ENCODE measurements around the gene ZBTB18. TPM values are rescaled to one million over a fixed set of nuclear protein-coding genes. Genes with fewer than 3 reads are reported as not detected.

Gene ZBTB18
- total RNA-seq, 4 donors from 2014 or later = 6.9 to 10.3 (median 8.9) TPM

DNA sequence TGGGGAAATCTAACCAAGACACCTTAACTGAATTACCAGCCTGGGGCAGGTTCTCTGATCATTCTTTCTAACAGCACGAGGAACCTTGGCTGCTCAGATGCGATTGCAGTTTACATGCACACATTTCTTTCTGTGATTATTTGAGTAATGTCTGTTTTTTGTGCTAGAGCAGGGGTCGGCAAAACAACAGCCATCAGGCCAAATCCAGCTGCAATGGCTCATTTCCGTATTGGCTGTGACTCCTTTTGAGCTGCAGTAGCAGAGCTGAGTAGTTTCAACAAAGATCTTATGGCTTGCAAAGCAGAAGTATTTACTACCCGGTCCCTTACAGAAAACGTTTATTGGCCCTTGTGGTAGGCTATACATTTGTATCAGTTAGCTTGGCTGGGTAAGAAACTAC is 37.1 kb downstream of the ZBTB18 start:
- Histone ChIP-seq H3K4me3 (no peak overlapping the region), H3K4me1 (no peaks in the 10 kb centered on the region), H3K9me3 (peaks cover 0 to 16% (median 0%) of the 10 kb centered on the region in 4 donors), H3K36me3 (no peaks in the 10 kb centered on the region), H3K27ac (no peak overlapping the region), H3K27me3 (peaks cover 0 to 19% of the 10 kb centered on the region in 2 donors)
- TF ChIP-seq CTCF (IDR thresholded peaks at IDR 0.05) = no peak
- no peak for TF ChIP-seq POLR2A (IDR thresholded peaks at IDR 0.05)
- TF ChIP-seq EP300 (IDR thresholded peaks at IDR 0.05) = no peak
- 66 to 79% methylated on average over 6 of the region's 6 CpGs for WGBS, 2 donors
- no peak for DNase-seq (ENCODE audit: low spot score in 2 of 2)

GRCh38 chr1:244089561-244089960 is 38.5 kb downstream of the ZBTB18 start:
- Histone ChIP-seq H3K36me3 (no peaks in the 10 kb centered on the region), H3K27me3 (peaks cover 0 to 16% of the 10 kb centered on the region in 2 donors), H3K4me3 (no peak overlapping the region), H3K27ac (no peak overlapping the region), H3K9me3 (peaks cover 0 to 16% (median 0%) of the 10 kb centered on the region in 4 donors), H3K4me1 (no peaks in the 10 kb centered on the region)
- TF ChIP-seq POLR2A (IDR thresholded peaks at IDR 0.05) = no peak
- DNase-seq (ENCODE audit: low spot score in 2 of 2) = no peak
- WGBS, 2 donors = 62 to 64% methylated on average over 8 of the region's 8 CpGs

DNA sequence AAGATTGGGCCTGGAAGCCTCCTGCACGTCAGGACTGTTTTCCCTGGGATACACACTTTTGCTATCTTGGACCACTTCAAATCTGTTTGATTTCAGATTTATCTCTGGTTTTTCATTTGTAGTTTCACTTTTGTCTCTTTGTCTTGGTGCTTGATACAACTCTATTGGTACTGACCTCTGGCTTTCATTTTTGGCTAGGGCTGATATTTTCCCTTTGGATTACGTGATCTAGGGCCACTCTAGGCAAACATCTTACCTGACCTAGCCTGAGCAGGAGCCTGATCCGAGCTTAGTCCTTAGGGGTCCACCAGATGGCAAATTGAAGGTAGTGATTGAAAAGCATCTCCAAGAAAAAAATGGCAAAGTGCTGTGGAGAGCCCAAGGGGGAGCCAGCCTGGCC is 39.6 kb downstream of the ZBTB18 start:
- H3K9me3 ChIP-seq = peaks cover 0 to 13% (median 0%) of the 10 kb centered on the region in 4 donors
- no peak for DNase-seq (ENCODE audit: low spot score in 2 of 2)
- H3K27ac ChIP-seq = no peak overlapping the region
- no peaks in the 10 kb centered on the region for H3K36me3 ChIP-seq
- 78 to 85% methylated on average over 3 of the region's 3 CpGs for WGBS, 2 donors
- H3K27me3 ChIP-seq = peaks cover 0 to 16% of the 10 kb centered on the region in 2 donors
- no peaks in the 10 kb centered on the region for H3K4me1 ChIP-seq
- TF ChIP-seq EP300 (IDR thresholded peaks at IDR 0.05) (no peak), CTCF (IDR thresholded peaks at IDR 0.05) (no peak), POLR2A (IDR thresholded peaks at IDR 0.05) (no peak)
- H3K4me3 ChIP-seq = no peak overlapping the region

- Histone ChIP-seq H3K9me3 (no peaks in the 10 kb centered on the region), H3K4me1 (no peaks in the 10 kb centered on the region), H3K36me3 (no peaks in the 10 kb centered on the region), H3K27ac (no peak overlapping the region), H3K27me3 (peaks cover 0 to 16% of the 10 kb centered on the region in 2 donors), H3K4me3 (no peak overlapping the region)
- DNase-seq (ENCODE audit: low spot score in 2 of 2) = no peak
- 61 to 72% methylated on average over 6 of the region's 6 CpGs for WGBS, 2 donors
- TF ChIP-seq EP300 (IDR thresholded peaks at IDR 0.05) = no peak
- no peak for TF ChIP-seq POLR2A (IDR thresholded peaks at IDR 0.05)
- no peak for TF ChIP-seq CTCF (IDR thresholded peaks at IDR 0.05)
Observed at GRCh38 chr1:244092293-244092963, 41.3 kb downstream of the ZBTB18 start.

- Histone ChIP-seq H3K27me3 (peaks cover 0 to 17% of the 10 kb centered on the region in 2 donors), H3K9me3 (no peaks in the 10 kb centered on the region), H3K4me1 (no peaks in the 10 kb centered on the region), H3K4me3 (no peak overlapping the region), H3K27ac (no peak overlapping the region), H3K36me3 (no peaks in the 10 kb centered on the region)
- WGBS, 2 donors = 62 to 65% methylated on average over 11 of the region's 11 CpGs
- DNase-seq (ENCODE audit: low spot score in 2 of 2) = no peak
- TF ChIP-seq EP300 (IDR thresholded peaks at IDR 0.05) (no peak), POLR2A (IDR thresholded peaks at IDR 0.05) (no peak), CTCF (IDR thresholded peaks at IDR 0.05) (no peak)
Observed at GRCh38 chr1:244092964-244093638, 42.0 kb downstream of the ZBTB18 start.
